Fibroblast of gingiva (primary cell): ENCODE data around the gene DOCK1.

Experiments used
- DNase-seq: peaks from one replicate; pipeline ENCODE4 v3.0.0-alpha.2; 2011; ENCODE audit warnings: low read depth

The DOCK1 gene

GRCh38 chr10:127012071-127012768 lies 107.0 kb downstream of the DOCK1 start:
- DNase-seq, result no peak

DNA sequence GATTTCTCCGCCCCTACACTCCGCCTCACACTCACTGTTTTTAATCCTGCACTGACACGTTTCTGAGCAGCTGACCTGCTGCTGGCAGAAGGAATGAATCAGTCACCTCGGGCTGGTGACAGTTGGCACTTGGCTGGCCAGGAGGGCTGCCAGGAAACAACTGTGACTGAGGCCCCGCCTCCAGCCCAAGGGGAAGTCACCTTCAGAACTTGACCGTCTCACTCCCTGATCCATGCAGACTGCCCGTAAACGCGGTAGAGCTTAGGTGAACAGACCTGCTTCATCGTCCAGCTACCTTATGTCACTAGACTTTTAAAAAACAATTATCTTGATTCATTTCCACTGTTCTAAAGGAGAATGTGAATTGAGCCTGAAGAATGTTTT lies 107.5 kb downstream of the DOCK1 start:
- no peak for DNase-seq

DNA sequence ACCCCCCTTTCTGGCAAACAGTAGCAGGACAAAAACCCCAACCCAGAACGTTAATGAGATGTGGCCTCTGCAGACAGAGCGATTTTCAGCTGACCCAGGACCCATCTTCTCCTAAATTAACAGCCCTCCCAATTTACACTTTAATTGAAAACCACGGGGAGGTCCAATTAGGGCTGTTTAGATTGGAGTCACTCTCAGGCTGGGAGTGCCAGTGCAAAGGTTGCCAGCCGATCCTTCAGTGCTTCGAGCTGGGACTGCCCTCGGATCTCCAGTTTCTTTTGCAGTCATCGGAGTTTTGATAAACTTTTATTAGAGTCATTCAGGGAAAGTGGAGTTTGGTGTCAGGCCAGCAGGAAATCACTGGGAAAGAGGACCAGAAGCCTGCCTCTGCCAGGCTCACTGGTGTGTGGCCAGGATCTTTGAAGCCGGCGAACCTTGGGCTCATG lies 108.0 kb downstream of the DOCK1 start:
- no peak for DNase-seq

DNA sequence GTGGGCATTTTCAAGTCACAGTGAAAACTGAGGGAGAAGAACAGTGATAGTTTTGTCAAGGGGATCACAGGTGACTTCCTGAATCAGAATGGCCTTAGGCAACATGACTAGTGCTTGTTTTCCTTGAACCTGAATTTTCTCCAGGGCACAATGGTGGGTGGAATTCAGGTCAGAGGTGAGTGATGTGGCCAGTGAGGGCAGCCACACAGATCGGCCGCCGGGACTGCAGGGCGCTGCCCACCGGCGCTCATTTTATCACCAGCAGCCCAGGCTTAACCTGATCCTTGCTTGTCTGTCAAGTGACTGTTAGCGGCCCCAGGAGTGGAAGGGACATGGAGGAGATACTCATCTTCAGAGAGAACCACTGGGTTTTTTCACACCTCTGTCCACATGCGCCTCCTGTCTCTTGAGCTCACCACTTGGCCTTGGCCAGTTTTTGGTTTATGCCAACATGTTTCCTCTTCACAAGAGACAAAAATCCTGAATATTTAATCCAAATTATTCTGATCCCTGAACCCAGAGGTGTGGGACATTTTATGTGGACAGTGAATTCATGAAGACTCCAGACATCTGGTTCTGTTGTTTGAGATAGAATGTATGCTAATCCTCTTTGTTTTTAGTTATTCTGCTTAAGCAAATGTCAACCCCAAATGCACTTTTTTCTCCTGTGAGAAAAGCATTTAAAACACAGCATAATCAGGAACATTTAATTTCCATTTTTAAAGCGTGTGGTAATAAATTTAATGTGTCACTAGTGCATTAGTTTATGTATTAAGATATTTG lies 108.7 kb downstream of the DOCK1 start:
- no peak for DNase-seq

- DNase-seq, result no peak
These were observed 109.4 kb downstream of the DOCK1 start for GRCh38 chr10:127014671-127015070.

GRCh38 chr10:127015373-127015772 lies 110.1 kb downstream of the DOCK1 start:
- DNase-seq, result no peak

- DNase-seq, result no peak
These were observed 111.1 kb downstream of the DOCK1 start for GRCh38 chr10:127016331-127016730.

DNA sequence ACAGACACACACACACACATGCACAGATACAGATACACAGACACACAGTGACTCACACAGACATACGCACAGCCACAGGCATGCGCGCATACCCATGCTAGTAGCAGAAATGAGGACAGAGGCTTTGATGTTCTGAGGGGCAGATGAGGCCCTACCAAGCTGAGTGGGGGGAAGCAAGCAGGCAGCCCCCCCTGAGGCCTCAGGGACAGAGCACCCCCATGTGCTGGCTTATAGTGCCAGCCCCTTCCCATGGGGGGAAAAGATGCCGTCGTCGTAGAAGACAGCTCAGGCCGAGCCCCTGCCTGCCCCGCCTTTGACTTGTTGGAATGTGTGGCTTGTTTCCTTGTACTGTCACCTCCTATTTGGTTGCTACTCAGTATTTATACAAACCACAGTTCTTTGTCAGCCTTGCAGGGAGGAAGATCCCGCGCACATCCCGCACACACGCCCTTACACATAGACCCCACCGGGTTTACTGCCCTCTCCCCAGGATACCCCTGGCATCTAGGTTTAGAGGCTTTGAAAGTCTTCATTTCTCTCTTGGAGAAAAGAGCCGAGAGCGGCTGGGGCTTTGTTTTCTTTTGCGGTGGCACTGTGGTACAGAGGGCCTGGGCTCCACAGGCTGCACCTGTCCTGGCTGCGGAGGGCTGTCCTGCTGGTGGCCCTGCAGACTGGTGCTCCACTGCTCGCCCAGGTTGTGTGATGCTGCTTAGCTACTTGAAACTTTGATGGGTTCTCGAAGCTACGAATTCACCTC lies 112.5 kb downstream of the DOCK1 start:
- DNase-seq, result no peak

DNA sequence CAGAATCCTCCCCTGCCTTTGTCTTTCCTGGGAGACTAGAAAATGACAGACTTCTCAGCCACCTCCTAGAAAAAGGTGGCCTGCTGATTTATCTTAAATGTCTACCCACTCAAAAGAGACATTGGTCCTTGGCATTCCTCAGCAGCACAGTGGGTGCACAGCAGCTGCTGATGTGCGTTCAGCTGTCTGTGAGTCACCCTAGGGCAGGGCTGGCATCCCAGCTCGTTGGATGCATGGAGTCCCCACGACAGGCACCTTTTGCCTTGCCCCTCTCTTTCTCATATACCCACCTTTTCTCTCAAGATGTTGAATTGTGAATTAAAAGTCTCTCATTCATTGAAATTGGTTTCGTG lies 113.0 kb downstream of the DOCK1 start:
- no peak for DNase-seq

DNA sequence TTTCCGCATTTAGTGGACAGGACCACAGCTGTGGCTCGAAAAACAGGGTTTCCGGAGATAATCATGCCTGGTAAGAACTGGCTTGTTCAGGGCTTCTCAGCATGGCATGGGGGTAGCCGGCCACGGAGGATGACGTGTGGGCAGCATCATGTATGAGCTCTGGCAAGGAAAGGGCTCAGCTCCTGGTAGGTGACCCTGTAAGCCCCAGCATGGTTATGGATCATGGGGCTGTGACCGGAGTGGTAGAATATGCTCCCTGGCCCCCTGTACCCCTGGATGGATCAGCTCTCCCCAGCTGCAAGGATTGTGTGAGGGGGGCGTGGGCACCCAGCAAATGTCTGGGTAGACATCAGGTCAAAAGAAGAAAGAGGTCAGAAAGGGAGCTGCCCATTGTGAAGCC lies 113.5 kb downstream of the DOCK1 start:
- no peak for DNase-seq

DNA sequence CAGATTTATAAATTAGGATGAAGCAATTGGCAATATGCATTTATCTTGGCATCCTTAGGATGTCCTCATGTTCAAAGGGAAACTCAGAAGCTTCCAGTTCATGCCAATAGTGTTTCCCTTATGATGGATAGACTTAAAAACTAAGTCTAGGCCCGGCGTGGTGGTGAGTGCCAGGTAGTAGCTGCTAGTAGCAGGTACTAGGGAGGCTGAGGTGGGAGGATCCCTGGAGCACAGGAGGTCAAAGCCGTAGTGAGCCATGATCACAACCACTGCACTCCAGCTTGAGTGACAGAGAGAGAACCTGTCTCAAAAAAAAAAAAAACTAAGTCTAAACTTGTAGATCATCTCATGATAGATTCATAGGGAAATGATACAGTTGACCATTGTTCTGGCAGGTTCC lies 115.0 kb downstream of the DOCK1 start:
- no peak for DNase-seq

DNA sequence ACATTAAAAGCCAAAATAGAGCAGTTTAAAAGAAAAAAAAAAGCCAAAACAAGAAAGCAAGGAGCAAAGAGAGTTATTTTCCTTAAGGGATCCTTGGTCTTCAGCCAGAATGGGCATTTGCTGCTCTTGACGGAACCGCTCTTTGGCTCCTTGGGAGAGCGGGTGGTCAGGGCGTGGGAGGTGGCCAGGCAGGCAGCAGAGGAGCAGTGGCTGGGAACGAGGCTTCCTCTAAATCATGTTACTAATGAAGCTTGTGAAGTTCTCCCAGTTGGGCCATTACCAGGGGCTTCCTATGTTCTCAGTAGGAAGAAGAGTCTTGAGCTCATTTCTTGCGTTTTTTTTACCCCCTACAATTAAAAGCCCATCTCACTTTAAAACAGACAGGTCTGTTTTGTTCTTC lies 116.6 kb downstream of the DOCK1 start:
- no peak for DNase-seq

- peak; percentile 70 for DNase-seq
These were observed 119.6 kb downstream of the DOCK1 start for GRCh38 chr10:127024685-127025435.

DNA sequence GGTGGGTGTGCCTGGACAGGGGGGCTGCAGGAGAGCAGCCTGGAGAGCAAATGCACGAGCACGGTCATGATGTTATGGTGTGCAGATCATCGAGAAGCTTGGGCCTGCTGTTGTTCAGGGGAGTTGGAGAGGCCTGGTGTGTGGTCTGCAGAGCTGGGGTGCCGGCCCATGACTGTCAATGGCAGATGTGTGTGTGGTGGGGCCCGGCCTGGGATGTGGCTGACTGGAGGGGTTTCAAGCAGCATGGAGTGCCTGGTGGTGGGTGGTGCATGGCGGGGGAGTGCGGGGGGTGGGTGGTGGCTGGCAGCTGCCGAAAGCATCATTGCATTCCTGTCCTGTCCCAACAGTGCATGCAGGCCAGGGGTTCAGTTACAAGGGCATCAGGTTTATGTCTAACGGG lies 122.6 kb downstream of the DOCK1 start:
- DNase-seq, result no peak

GRCh38 chr10:127028556-127028955 lies 123.3 kb downstream of the DOCK1 start:
- DNase-seq, result no peak

DNA sequence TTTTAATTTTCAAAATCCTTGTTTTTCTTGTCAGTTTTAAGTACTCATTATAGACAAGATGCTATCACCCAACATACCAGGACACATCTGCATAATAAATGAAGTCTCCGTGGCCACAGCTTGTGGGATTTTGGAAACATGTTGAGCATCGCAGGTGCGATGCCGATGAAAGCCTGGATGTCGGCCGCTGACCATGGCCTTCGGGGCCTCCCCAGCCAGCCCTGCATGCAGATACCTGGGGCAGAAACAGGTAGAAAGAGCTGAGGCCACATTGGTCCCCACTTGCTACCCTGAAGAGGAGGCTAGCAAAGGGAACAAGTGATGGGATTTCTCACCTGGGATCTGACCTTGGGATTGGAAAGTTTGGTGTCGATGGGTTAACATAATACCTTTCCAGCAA lies 123.8 kb downstream of the DOCK1 start:
- DNase-seq, result no peak

- no peak for DNase-seq
These were observed 128.2 kb downstream of the DOCK1 start for GRCh38 chr10:127033216-127034033.

GRCh38 chr10:127034034-127034633 lies 128.9 kb downstream of the DOCK1 start:
- DNase-seq, result no peak

- no peak for DNase-seq
These were observed 129.6 kb downstream of the DOCK1 start for GRCh38 chr10:127034790-127035189.

- no peak for DNase-seq
These were observed 130.6 kb downstream of the DOCK1 start for GRCh38 chr10:127035827-127036226.

DNA sequence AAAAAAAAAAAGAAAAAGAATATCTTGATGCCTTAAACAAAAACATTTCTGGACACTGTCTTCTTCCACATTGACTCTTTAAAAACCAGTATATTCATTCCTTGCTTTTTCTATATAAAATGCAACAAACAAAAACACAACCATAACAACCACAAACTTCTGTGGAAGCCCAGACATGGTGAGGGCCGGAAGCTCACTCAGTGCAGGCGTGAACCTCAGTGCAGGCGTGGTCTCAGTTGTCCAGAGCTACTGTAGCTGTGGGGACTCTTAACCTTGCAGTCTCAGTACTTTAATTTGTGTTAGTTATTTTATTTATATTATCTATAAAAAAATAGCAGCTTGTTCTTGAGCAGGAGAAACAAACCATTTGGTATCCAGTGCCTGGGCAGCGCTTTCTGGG lies 131.8 kb downstream of the DOCK1 start:
- no peak for DNase-seq
